GM12874 (cell line): ENCODE results near the gene SULF2.
A peak's percentile ranks its signal among the peaks of the same experiment; 100 is the strongest.

ENCODE experiments used
- TF ChIP-seq, protein P1 (sequence below): IDR thresholded peaks from 2 replicates; pipeline ENCODE4 v1.5.1; 2011; ENCODE audit warnings: low read depth, mild to moderate bottlenecking, control low read depth, low read length, moderate library complexity; ENCODE audit not compliant: insufficient read depth

The SULF2 gene

DNA sequence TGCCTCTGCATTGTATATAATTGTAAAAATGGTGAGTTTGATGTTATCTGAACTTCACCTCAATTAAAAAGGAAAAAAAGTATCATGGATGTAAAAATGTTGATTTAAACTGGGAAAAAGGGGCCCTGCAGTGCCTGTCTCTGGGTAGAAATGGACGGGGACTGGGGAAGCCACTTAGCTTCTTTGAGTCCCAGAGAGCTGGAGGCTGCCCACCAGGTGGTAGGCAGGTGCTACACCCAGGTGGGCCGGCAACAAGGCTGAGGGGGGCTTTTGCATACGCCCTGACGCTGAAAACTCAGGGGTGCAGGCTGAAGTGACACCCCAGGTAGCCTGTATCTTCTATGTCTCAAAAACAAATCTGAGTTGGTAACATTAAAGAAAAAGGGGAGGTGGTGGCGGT is 118.2 kb downstream of the SULF2 start:
- TF ChIP-seq, protein P1, sequence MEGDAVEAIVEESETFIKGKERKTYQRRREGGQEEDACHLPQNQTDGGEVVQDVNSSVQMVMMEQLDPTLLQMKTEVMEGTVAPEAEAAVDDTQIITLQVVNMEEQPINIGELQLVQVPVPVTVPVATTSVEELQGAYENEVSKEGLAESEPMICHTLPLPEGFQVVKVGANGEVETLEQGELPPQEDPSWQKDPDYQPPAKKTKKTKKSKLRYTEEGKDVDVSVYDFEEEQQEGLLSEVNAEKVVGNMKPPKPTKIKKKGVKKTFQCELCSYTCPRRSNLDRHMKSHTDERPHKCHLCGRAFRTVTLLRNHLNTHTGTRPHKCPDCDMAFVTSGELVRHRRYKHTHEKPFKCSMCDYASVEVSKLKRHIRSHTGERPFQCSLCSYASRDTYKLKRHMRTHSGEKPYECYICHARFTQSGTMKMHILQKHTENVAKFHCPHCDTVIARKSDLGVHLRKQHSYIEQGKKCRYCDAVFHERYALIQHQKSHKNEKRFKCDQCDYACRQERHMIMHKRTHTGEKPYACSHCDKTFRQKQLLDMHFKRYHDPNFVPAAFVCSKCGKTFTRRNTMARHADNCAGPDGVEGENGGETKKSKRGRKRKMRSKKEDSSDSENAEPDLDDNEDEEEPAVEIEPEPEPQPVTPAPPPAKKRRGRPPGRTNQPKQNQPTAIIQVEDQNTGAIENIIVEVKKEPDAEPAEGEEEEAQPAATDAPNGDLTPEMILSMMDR: no peak

DNA sequence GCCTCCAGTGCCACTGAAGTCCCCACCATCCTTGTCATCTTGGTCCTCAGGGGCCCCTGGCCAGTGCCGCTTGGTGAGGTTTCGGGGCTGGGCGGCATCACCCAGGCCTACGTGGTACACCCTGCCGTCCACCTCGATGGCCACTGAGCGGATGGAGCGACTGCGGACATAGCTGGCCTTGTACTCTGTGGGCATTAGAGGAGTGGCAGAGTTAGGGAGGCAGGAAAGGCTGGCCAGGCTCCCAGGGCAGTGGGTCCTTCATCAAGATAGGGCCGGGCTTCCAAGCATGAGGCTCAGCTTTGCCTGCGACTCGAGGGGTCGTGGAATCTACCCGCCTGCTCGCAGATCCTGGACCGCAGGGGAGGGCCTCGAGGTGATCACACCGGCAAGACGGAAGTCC is 119.0 kb downstream of the SULF2 start:
- TF ChIP-seq, protein P1: no peak

DNA sequence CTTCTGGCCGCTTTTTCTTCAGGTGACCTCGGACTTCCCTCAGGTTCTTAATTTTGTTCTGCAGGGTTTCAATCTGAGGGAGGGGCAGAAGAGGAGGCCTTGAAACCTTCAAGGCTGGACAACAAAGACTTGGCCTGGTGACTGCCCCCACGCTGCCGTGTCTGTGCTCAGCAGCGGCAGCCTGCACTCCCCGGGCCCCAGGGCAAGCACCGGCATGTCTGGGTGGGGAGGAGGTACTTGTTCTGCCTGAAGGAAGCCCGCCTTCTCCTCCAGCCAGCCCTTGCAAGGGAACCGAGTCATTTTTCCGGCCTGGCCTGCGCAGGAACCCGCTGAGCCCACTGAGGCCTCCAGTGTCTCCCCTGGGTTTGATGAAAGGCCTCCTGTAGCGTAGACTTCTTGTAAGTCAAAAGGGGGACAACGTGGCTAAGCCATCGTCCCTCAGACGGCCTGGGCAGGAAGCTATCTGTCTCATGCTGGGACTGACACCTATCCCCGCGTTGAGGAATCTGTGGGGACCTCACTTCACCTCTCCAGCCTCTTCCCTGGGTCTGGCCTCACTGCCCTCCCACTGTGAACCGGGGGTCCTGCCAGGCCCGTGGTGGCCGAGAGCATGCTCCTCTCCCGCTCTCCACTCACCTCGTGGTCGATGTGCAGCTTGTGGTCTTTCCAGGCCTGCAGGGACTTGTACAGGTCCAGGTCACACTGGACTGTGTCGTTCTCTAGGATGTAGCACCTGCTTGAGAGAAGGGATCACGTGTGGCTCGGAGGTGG is 119.9 kb downstream of the SULF2 start:
- TF ChIP-seq, protein P1: no peak

DNA sequence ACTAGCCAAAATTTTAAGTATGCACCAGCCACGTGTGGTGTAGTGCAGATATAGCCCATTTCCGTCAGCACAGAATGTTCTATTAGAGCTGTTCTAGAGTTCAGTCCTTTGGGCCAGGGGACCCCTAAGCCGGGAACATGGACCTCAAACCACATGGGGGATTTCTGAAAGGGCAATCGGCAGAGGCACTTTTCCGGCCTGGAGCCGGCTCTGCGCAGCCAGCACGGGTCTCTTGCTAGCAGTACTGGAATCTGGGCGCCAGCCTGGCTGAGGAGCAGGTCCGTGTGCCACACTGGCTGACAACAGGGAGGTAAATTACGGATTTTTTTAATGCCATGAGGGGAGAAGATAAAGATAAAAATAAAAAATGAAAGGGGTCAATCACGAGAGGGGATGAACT is 120.5 kb downstream of the SULF2 start:
- TF ChIP-seq, protein P1: no peak

DNA sequence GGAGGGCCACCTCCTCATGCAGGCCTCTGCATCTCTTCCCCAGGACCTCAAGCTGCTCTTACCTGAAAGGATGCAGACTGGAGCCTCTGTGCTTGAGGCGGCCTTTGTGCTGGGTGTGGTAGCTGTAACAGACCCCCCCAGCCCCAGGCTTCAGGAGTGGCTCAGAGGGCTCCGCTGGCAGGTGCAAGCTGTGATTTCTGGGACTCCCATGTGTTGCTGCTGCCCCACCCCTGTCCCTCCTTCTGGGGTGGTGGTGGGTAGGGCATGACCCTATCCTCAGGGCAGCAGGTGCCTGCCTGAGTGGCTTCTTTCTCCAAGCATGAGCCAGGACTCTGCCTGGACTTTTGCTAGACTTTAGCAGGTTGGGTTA is 121.2 kb downstream of the SULF2 start:
- TF ChIP-seq, protein P1: no peak

GRCh38 chr20:47663354-47664067 is 121.8 kb downstream of the SULF2 start:
- TF ChIP-seq, protein P1: peak; percentile 95

DNA sequence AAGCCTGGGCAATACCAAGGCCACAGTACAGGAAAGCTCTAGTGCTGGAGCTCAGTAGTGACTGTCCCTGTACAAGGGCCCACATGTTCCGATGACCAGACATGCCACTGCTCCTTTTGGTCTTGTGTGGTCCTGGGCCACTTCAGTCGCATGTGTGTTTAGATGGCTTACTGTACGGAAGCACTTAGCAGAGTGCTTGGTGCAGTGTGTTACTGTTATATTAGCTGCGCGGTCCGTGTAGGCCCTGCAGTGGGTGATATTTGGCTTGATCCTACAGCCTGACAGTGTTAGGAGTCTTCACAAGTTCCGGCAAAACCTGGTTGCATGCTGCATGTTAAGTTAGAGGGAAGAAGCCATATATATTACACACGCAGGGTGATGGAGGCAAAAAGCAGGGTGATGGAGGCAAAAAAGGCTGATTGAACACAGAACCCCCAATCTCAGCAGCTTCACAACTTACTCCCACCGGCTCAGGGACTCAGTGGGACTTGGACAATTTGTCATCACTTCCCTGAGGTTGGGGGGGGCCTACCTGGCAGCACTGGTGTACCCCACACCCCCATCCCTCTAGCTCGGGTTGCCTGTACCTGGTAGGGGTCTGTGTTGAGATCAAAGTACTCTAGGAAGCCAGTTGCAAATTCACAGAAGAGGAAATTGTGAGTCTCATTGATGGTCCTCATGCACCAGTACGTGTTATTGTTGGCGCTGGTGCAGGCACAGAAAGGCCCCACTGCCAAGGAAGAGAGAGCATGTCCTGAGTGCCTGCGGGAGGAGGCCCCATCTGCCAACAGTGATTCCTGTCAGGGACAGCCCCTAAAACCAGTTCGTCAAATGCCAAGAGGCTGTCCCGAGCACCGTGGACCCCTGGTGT is 122.6 kb downstream of the SULF2 start:
- TF ChIP-seq, protein P1: no peak
